HUES6 (cell line): ENCODE data around the gene CDC34.

Experiments used
- H3K27ac ChIP-seq: 2 replicates; pipeline ENCODE4 v1.7.0; 2013; ENCODE audit warnings: low read depth, mild to moderate bottlenecking, low read length, inconsistent platforms
- H3K27me3 ChIP-seq: 2 replicates; pipeline ENCODE4 v1.6.1; 2013; ENCODE audit warnings: low read length; ENCODE audit not compliant: control insufficient read depth, insufficient read depth
- H3K36me3 ChIP-seq: 2 replicates; pipeline ENCODE4 v1.6.1; 2013; ENCODE audit warnings: low read length; ENCODE audit not compliant: control insufficient read depth, insufficient read depth
- H3K4me1 ChIP-seq: 2 replicates; pipeline ENCODE4 v1.6.1; 2013; ENCODE audit warnings: low read length; ENCODE audit not compliant: control insufficient read depth, insufficient read depth
- H3K4me3 ChIP-seq: 2 replicates; pipeline ENCODE4 v1.5.1; 2013; ENCODE audit warnings: low read depth, low read length
- H3K9ac ChIP-seq: one replicate; pipeline ENCODE4 v1.6.1; 2013; ENCODE audit warnings: mild to moderate bottlenecking, low read length
- H3K9me3 ChIP-seq: 2 replicates; pipeline ENCODE4 v1.6.1; 2013; ENCODE audit warnings: low read depth, low read length; ENCODE audit not compliant: control insufficient read depth, insufficient read depth

Gene CDC34

DNA sequence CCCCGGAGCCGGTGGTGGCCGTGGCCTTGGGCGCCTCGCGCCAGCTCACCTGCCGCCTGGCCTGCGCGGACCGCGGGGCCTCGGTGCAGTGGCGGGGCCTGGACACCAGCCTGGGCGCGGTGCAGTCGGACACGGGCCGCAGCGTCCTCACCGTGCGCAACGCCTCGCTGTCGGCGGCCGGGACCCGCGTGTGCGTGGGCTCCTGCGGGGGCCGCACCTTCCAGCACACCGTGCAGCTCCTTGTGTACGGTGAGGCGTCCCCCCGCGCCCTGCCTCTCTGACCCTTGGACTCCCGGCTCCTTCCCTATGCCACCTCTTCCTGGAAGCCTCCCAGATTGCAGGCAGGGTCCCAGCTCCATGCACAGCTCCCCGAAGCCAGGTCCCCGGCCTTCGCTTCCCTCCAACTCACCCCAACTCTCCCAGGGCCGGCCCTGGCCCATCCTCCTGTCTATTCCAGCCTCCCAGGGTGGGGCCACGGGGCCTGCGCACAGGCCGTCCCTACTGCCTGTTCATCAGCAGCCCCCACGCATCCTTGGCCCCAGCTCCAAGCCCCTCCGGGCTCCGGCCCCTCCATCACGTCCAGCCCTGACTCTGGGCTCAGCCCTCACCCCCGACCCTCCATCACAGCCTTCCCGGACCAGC is 33.6 kb upstream of the CDC34 start:
- Histone ChIP-seq H3K36me3 (no peaks in the 10 kb centered on the region), H3K9ac (no peak overlapping the region), H3K9me3 (no peaks in the 10 kb centered on the region), H3K4me1 (peaks cover 4% of the 10 kb centered on the region; the same call in 1 of the 2 replicates), H3K4me3 (peak overlapping the region; percentile 73), H3K27ac (no peak overlapping the region), H3K27me3 (peaks cover 37% of the 10 kb centered on the region)

GRCh38 chr19:498511-498891 is 33.1 kb upstream of the CDC34 start:
- Histone ChIP-seq H3K27me3 (peaks cover 37% of the 10 kb centered on the region), H3K9me3 (no peaks in the 10 kb centered on the region), H3K4me3 (peak overlapping the region; percentile 73), H3K36me3 (no peaks in the 10 kb centered on the region), H3K9ac (no peak overlapping the region), H3K27ac (no peak overlapping the region), H3K4me1 (peaks cover 4% of the 10 kb centered on the region; the same call in 1 of the 2 replicates)

DNA sequence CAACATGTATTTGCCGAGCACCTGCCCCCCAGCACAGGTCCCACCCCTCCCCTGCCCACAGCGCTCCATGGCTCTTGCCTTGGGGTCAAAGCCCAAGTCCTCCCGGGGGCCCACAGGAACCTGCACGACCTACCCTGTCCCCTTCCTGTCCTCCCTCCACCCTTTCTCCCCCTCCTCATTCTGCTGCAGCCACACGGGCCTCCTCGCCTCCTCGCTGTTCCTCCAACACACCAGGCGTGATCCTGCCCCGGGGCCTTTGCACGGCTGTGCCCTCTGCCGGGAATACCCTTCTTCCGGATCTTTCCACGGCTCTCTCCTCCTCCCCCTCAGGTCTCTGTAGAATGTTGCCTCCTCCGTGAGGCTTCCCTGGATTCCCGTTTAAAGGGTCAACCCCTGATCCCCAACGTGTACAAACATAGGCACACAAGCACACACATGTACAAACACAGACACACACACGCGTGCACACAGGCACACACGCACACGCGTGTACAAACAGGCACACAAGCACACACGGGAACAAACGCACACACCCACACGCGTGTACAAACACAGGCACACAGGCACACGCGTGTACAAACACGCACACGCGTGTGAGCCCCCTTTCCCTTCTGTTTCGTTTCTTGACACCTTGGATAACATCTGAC is 32.5 kb upstream of the CDC34 start:
- no peaks in the 10 kb centered on the region for H3K36me3 ChIP-seq

DNA sequence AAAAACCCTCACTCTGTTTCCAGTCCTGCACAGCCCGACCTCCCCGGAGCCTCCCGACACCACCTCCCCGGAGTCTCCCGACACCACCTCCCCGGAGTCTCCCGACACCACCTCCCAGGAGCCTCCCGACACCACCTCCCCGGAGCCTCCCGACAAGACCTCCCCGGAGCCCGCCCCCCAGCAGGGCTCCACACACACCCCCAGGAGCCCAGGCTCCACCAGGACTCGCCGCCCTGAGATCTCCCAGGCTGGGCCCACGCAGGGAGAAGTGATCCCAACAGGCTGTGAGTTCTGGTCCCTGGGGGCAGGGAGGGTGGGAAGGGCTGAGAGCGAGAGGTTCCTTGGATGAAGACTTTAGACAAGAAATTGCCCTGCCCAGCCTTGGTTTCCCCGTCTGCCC is 29.9 kb upstream of the CDC34 start:
- H3K9ac ChIP-seq = no peak overlapping the region
- no peaks in the 10 kb centered on the region for H3K36me3 ChIP-seq
- no peaks in the 10 kb centered on the region for H3K9me3 ChIP-seq
- H3K27me3 ChIP-seq = peaks cover 30% of the 10 kb centered on the region
- no peak overlapping the region for H3K27ac ChIP-seq
- no peak overlapping the region for H3K4me3 ChIP-seq
- H3K4me1 ChIP-seq = peaks cover 4% of the 10 kb centered on the region; the same call in 1 of the 2 replicates

More for the DNA sequence above, 32.5 kb upstream of the CDC34 start:
- Histone ChIP-seq H3K27ac (no peak overlapping the region), H3K9ac (no peak overlapping the region), H3K27me3 (peaks cover 37% of the 10 kb centered on the region), H3K9me3 (no peaks in the 10 kb centered on the region), H3K4me1 (no peaks in the 10 kb centered on the region), H3K4me3 (no peak overlapping the region)

- Histone ChIP-seq H3K4me3 (no peak overlapping the region), H3K36me3 (no peaks in the 10 kb centered on the region), H3K9me3 (no peaks in the 10 kb centered on the region), H3K9ac (no peak overlapping the region), H3K27me3 (peaks cover 7% of the 10 kb centered on the region), H3K4me1 (peaks cover 7% of the 10 kb centered on the region; the same call in 1 of the 2 replicates), H3K27ac (no peak overlapping the region)
Observed at GRCh38 chr19:504616-505015, 26.9 kb upstream of the CDC34 start.

DNA sequence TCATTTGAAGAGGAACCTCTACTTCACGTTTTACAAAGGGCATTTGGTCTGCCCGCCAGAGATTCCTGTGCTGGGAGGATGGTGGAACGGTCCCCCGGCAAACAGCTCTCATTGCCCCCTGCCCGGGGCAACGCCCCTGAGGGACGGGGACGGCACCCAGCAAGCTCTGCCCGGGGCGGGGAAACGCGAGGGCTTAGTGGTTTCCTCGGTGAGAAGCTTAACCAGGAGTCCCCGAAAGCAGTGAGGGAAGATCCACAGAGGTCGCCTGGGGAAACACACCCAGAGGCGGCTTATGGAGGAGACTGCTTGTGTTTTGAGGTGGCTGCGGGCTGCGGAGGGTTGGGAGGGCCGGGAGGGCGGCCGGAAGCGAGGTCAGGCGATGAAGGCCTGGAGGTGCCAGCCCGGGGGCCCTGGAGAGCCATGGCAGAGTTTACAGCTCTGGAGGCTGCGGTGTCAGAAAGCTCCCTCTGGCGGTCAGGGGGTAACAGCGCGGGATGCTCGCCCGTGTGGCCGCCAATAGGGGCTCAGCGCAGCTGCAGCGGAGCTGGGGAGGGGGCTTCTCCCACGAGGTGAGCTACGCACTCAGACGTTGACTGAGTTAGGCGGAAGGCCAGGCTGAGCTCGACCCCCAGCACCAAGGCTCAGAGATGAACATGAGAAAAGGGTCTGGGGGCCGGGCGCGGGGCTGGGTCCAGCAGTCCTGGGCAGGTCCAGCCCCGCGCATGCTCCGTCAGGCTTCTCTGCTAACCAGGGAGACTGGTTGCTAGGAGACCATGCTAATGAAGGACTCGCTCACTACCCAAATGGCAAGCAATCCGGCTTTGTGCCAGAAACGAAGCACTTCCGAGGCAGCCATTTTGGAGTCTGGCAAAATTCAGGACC is 24.9 kb upstream of the CDC34 start:
- Histone ChIP-seq H3K9ac (peak overlapping the region; percentile 86), H3K4me1 (peaks cover 18% of the 10 kb centered on the region), H3K27me3 (no peaks in the 10 kb centered on the region), H3K27ac (peak overlapping the region; percentile 89), H3K4me3 (peak overlapping the region; percentile 83), H3K36me3 (no peaks in the 10 kb centered on the region), H3K9me3 (no peaks in the 10 kb centered on the region)

- Histone ChIP-seq H3K4me1 (peaks cover 20% of the 10 kb centered on the region), H3K27ac (peak within 1 kb of the TSS; percentile 89), H3K27me3 (no peaks in the 10 kb centered on the region), H3K9ac (peak within 1 kb of the TSS; percentile 86), H3K36me3 (no peaks in the 10 kb centered on the region), H3K9me3 (no peaks in the 10 kb centered on the region), H3K4me3 (peak within 1 kb of the TSS; percentile 83)
Observed at GRCh38 chr19:507286-508203, 24.0 kb upstream of the CDC34 start, which contains the start of gene TPGS1. TSS of gene TPGS1 (plus strand) at chr19:507497. CDS start at chr19:507507, 10 bp downstream.

DNA sequence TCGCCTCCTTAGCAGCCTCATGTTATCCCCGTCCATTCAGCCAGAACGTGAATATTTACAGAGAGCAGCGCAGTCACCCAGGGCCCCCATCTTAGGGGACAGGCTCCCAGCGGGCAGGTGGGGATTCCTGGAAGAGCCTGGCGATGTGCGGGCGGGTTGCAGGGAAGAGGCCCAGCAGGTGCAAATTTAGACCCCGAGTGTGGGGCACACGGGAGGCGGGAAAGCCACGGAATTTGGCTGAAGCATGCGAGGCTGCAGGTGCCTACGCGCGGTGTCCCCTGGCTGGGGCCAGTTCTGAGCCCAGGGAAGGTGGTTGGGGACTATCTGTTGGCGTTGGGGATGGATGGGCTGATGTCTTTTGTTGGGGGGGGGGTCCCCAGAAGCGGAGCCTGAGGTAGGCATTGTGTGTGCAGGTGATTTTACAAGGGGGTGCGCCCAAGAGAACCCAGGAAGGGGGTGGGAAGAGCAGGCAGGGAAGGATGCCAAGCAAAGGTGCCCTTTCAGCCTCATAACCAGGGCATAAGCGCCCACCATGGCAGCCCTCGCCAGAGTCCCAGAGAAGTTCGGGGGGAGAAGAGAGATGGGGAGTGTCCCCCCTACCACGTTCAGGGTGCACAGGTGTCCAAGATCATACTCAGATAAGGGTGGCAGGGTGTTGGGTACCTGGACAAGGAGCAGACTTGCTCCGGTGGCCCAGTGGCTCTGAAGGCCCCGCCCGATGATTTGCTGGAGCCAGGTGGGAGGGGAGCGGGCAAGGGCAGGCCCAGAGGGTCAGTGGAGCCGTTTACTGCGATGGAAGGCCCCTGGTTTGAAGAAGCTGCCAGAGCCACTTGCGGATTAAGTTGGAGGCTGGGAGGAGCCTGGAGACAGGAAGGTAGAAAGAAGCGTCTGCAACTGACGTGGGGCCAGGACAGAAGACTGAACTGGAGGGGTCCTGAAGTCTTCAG is 23.1 kb upstream of the CDC34 start:
- peak overlapping the region; percentile 43 for H3K9ac ChIP-seq
- H3K27me3 ChIP-seq = no peaks in the 10 kb centered on the region
- H3K9me3 ChIP-seq = no peaks in the 10 kb centered on the region
- H3K4me3 ChIP-seq = peak overlapping the region; percentile 83
- H3K36me3 ChIP-seq = no peaks in the 10 kb centered on the region
- peaks cover 20% of the 10 kb centered on the region for H3K4me1 ChIP-seq
- H3K27ac ChIP-seq = no peak overlapping the region

DNA sequence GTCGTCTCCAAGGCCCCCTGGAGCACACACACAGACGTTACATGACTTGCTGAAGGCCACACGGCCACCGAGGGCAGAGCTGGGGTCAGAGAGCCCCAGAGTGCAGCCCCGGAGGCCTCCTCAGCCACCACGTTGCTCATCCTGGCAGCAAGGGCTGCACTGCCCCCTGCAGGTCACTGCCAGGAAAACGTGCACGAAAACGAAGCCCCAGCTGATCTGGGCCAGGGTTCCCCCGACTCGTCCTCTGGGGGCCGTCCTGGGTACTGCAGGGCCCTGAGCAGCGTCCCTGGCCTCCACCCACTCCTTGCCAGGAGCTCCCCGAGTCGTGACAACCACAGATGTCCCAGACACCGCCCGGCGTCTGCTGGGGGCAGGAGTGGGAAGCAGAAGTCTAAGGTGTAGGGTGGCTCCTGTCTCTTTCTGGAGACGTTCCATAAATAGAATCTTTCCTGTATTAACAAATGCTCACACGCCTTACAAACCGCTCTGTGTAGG is 20.9 kb upstream of the CDC34 start:
- Histone ChIP-seq H3K4me1 (peaks cover 20% of the 10 kb centered on the region), H3K36me3 (no peaks in the 10 kb centered on the region), H3K27ac (peak overlapping the region; percentile 70; the same call in 1 of the 2 replicates), H3K9ac (peak overlapping the region; percentile 55), H3K9me3 (no peaks in the 10 kb centered on the region), H3K27me3 (no peaks in the 10 kb centered on the region), H3K4me3 (peak overlapping the region; percentile 47; the same call in 1 of the 2 replicates)
